GM23338 (cell line): Measurements from ENCODE around the gene APOL3. TPM values are rescaled to one million over a fixed set of nuclear protein-coding genes. Genes with fewer than 3 reads are reported as not detected.

Experiments used
- ATAC-seq: fragments of 200-7000 bp; cut with Tn5 transposase; 3 replicates; pipeline ENCODE4 v1.9.1; 2020
- DNase-seq: peaks from one replicate; pipeline ENCODE4 v3.0.0-alpha.2; 2015; ENCODE audit warnings: low spot score
- H2AFZ ChIP-seq: fragments of 200-600 bp; sonication (generic); 2 replicates; pipeline ENCODE4 v1.8.0; 2016; ENCODE audit warnings: antibody characterized with exemption, mild to moderate bottlenecking, moderate library complexity
- H3F3A ChIP-seq: fragments of 200-600 bp; sonication (generic); replicated peaks from 2 replicates; pipeline ENCODE4 v1.8.0; 2017; ENCODE audit warnings: antibody characterized with exemption, mixed run types, low read depth
- H3K27ac ChIP-seq: fragments of 200-600 bp; sonication (generic); 2 replicates; pipeline ENCODE4 v1.6.1; 2016; ENCODE audit warnings: low read depth
- H3K27me3 ChIP-seq: fragments of 200-600 bp; sonication (generic); 2 replicates; pipeline ENCODE4 v1.8.0; 2016; ENCODE audit warnings: mild to moderate bottlenecking, mixed run types, moderate library complexity; ENCODE audit not compliant: insufficient read depth
- H3K36me3 ChIP-seq: fragments of 200-600 bp; sonication (generic); 2 replicates; pipeline ENCODE4 v1.8.0; 2016; ENCODE audit warnings: mild to moderate bottlenecking; ENCODE audit not compliant: insufficient read depth
- H3K4me1 ChIP-seq: fragments of 200-600 bp; sonication (generic); 2 replicates; pipeline ENCODE4 v1.8.0; 2016; ENCODE audit warnings: mild to moderate bottlenecking, moderate library complexity; ENCODE audit not compliant: insufficient read depth
- H3K4me2 ChIP-seq: fragments of 200-600 bp; sonication (generic); 2 replicates; pipeline ENCODE4 v1.7.1; 2017; ENCODE audit warnings: mixed run types
- H3K4me3 ChIP-seq: fragments of 200-600 bp; sonication (generic); 2 replicates; pipeline ENCODE4 v1.6.1; 2016; ENCODE audit warnings: mixed run types
- H3K79me2 ChIP-seq: fragments of 200-600 bp; sonication (generic); replicated peaks from 2 replicates; pipeline ENCODE4 v1.8.0; 2017; ENCODE audit warnings: mild to moderate bottlenecking; ENCODE audit not compliant: insufficient read depth
- H3K9me2 ChIP-seq: fragments of 200-600 bp; sonication (generic); 2 replicates; pipeline ENCODE4 v1.8.0; 2017; ENCODE audit not compliant: insufficient read depth
- H4K20me1 ChIP-seq: fragments of 200-600 bp; sonication (generic); replicated peaks from 2 replicates; pipeline ENCODE4 v1.8.0; 2017; ENCODE audit warnings: mild to moderate bottlenecking; ENCODE audit not compliant: insufficient read depth
- H3K27ac Mint-ChIP-seq: 2 replicates; pipeline ENCODE4 v1.8.0; 2020; ENCODE audit warnings: inconsistent platforms, mild to moderate bottlenecking, moderate library complexity, mixed read lengths
- H3K27me3 Mint-ChIP-seq: 3 replicates; pipeline ENCODE4 v1.8.0; 2022; ENCODE audit warnings: low read depth, mild to moderate bottlenecking, moderate library complexity, mixed read lengths, inconsistent platforms; ENCODE audit not compliant: insufficient read depth, poor library complexity
- H3K36me3 Mint-ChIP-seq: 3 replicates; pipeline ENCODE4 v1.8.0; 2021; ENCODE audit warnings: low read depth, mild to moderate bottlenecking, inconsistent platforms, moderate library complexity, mixed read lengths
- H3K4me1 Mint-ChIP-seq: 3 replicates; pipeline ENCODE4 v1.8.0; 2020; ENCODE audit warnings: mild to moderate bottlenecking, inconsistent platforms, mixed read lengths
- H3K4me3 Mint-ChIP-seq: 3 replicates; pipeline ENCODE4 v1.8.0; 2021; ENCODE audit warnings: moderate library complexity, mild to moderate bottlenecking, inconsistent platforms, mixed read lengths
- H3K9me3 Mint-ChIP-seq: 3 replicates; pipeline ENCODE4 v1.8.0; 2020; ENCODE audit warnings: moderate library complexity, mild to moderate bottlenecking, inconsistent platforms, mixed read lengths
- CREB1 ChIP-seq: fragments of 250-450 bp; sonication (Bioruptor Pico); IDR thresholded peaks from 2 replicates; pipeline ENCODE4 v1.5.0; 2020; ENCODE audit warnings: low read depth, mild to moderate bottlenecking, moderate library complexity
- EZH2 ChIP-seq: fragments of 200-600 bp; sonication (generic); IDR thresholded peaks from one replicate; pipeline ENCODE4 v1.8.0; 2017; ENCODE audit warnings: antibody characterized with exemption, mild to moderate bottlenecking, low read depth; ENCODE audit not compliant: unreplicated experiment
- EZH2phosphoT487 ChIP-seq: fragments of 200-600 bp; sonication (generic); IDR thresholded peaks from one replicate; pipeline ENCODE4 v1.8.1; 2018; ENCODE audit warnings: antibody characterized with exemption; ENCODE audit not compliant: unreplicated experiment
- JUNB ChIP-seq: IDR thresholded peaks from one replicate; pipeline ENCODE4 v1.6.1; 2016; ENCODE audit warnings: antibody characterized with exemption; ENCODE audit not compliant: unreplicated experiment
- NANOG ChIP-seq: IDR thresholded peaks from 2 replicates; pipeline ENCODE4 v1.6.1; 2016; ENCODE audit warnings: antibody characterized with exemption, borderline replicate concordance
- POLR2AphosphoS5 ChIP-seq: IDR thresholded peaks from 2 replicates; pipeline ENCODE4 v1.6.1; 2016; ENCODE audit warnings: antibody characterized with exemption, low read depth
- REST ChIP-seq: IDR thresholded peaks from one replicate; pipeline ENCODE4 v1.6.1; 2018; ENCODE audit warnings: antibody characterized with exemption; ENCODE audit not compliant: unreplicated experiment
- STAT1 ChIP-seq: IDR thresholded peaks from one replicate; pipeline ENCODE4 v1.6.1; 2016; ENCODE audit warnings: antibody characterized with exemption; ENCODE audit not compliant: unreplicated experiment
- ZNF114 ChIP-seq: fragments of 250-450 bp; sonication (Bioruptor Pico); IDR thresholded peaks from 2 replicates; pipeline ENCODE4 v1.5.0; 2020; ENCODE audit warnings: mild to moderate bottlenecking, moderate library complexity
- ZNF331 ChIP-seq: fragments of 250-450 bp; sonication (Bioruptor Pico); IDR thresholded peaks from 2 replicates; pipeline ENCODE4 v1.5.0; 2020; ENCODE audit warnings: low read depth, mild to moderate bottlenecking, moderate library complexity
- polyA plus RNA-seq: library from polyadenylated mRNA; unstranded; fragments of >200 nt; fragmentation: Nextera tagmentation; extraction: Ambion mirVana; gene quantifications from 2 replicates; pipeline ENCODE4 v1.2.1, GENCODE V29; 2016
- total RNA-seq: library from RNA; depleted of rRNA; stranded (reverse); fragments of >200 nt; shearing (Covaris generic); gene quantifications from 2 replicates; pipeline ENCODE4 v1.2.3, GENCODE V29; 2014
- TF ChIP-seq, protein P1 (sequence below), 2 experiments: fragments of 200-600 bp in 1 of 2; sonication (generic) in 1 of 2; conservative IDR thresholded peaks; 2 replicates each; pipeline versions ENCODE4 v1.5.1 to v1.6.1; 2016 to 2017; ENCODE audit warnings: antibody characterized with exemption in 2 of 2, low read depth in 2 of 2, mild to moderate bottlenecking in 2 of 2, moderate library complexity in 1 of 2
- TF ChIP-seq, protein P2 (sequence below): IDR thresholded peaks from 2 replicates; pipeline ENCODE4 v1.6.1; 2016; ENCODE audit warnings: antibody characterized with exemption
- TF ChIP-seq, protein P3 (sequence below): fragments of 250-450 bp; sonication (Bioruptor Pico); IDR thresholded peaks from 2 replicates; pipeline ENCODE4 v1.5.0; 2020; ENCODE audit warnings: mild to moderate bottlenecking, moderate library complexity

The APOL3 gene
- total and polyA plus RNA-seq, 2 experiments from 2014 or later, result not detected

GRCh38 chr22:36155702-36156101 lies 4.9 kb downstream of the APOL3 start:
- ATAC-seq, result no peak
- peaks cover 28% of the 10 kb centered on the region for H3K4me1 Mint-ChIP-seq
- H3K27me3 ChIP-seq, result no peaks in the 10 kb centered on the region

More at GRCh38 chr22:36155702-36156101, 4.9 kb downstream of the APOL3 start:
- Mint-ChIP-seq H3K27me3 (peaks cover 14% of the 10 kb centered on the region), H3K9me3 (peaks cover 6% of the 10 kb centered on the region; the same call in 2 of the 3 replicates), H3K27ac (no peak overlapping the region), H3K4me3 (no peak overlapping the region), H3K36me3 (no peaks in the 10 kb centered on the region)
- Histone ChIP-seq H3K4me1 (peaks cover 17% of the 10 kb centered on the region; the same call in 1 of the 2 replicates), H2AFZ (no peak overlapping the region), H3K36me3 (no peaks in the 10 kb centered on the region), H3F3A (no peaks in the 10 kb centered on the region), H3K9me2 (no peaks in the 10 kb centered on the region), H4K20me1 (no peaks in the 10 kb centered on the region), H3K27ac (no peak overlapping the region), H3K4me2 (no peak overlapping the region), H3K79me2 (no peaks in the 10 kb centered on the region), H3K4me3 (no peak overlapping the region)
- TF ChIP-seq ZNF331 (CRISPR knock-in tag), result no peak
- no peak for TF ChIP-seq CREB1 (CRISPR knock-in tag)
- TF ChIP-seq, protein P1, sequence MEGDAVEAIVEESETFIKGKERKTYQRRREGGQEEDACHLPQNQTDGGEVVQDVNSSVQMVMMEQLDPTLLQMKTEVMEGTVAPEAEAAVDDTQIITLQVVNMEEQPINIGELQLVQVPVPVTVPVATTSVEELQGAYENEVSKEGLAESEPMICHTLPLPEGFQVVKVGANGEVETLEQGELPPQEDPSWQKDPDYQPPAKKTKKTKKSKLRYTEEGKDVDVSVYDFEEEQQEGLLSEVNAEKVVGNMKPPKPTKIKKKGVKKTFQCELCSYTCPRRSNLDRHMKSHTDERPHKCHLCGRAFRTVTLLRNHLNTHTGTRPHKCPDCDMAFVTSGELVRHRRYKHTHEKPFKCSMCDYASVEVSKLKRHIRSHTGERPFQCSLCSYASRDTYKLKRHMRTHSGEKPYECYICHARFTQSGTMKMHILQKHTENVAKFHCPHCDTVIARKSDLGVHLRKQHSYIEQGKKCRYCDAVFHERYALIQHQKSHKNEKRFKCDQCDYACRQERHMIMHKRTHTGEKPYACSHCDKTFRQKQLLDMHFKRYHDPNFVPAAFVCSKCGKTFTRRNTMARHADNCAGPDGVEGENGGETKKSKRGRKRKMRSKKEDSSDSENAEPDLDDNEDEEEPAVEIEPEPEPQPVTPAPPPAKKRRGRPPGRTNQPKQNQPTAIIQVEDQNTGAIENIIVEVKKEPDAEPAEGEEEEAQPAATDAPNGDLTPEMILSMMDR (conservative IDR thresholded peaks at IDR 0.05; ENCODE audit: low read depth in 2 of 2), result no peak
- TF ChIP-seq, protein P2, sequence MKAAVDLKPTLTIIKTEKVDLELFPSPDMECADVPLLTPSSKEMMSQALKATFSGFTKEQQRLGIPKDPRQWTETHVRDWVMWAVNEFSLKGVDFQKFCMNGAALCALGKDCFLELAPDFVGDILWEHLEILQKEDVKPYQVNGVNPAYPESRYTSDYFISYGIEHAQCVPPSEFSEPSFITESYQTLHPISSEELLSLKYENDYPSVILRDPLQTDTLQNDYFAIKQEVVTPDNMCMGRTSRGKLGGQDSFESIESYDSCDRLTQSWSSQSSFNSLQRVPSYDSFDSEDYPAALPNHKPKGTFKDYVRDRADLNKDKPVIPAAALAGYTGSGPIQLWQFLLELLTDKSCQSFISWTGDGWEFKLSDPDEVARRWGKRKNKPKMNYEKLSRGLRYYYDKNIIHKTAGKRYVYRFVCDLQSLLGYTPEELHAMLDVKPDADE, result no peak
- no peak for TF ChIP-seq EZH2
- no peak for TF ChIP-seq ZNF114 (CRISPR knock-in tag)
- TF ChIP-seq, protein P3, sequence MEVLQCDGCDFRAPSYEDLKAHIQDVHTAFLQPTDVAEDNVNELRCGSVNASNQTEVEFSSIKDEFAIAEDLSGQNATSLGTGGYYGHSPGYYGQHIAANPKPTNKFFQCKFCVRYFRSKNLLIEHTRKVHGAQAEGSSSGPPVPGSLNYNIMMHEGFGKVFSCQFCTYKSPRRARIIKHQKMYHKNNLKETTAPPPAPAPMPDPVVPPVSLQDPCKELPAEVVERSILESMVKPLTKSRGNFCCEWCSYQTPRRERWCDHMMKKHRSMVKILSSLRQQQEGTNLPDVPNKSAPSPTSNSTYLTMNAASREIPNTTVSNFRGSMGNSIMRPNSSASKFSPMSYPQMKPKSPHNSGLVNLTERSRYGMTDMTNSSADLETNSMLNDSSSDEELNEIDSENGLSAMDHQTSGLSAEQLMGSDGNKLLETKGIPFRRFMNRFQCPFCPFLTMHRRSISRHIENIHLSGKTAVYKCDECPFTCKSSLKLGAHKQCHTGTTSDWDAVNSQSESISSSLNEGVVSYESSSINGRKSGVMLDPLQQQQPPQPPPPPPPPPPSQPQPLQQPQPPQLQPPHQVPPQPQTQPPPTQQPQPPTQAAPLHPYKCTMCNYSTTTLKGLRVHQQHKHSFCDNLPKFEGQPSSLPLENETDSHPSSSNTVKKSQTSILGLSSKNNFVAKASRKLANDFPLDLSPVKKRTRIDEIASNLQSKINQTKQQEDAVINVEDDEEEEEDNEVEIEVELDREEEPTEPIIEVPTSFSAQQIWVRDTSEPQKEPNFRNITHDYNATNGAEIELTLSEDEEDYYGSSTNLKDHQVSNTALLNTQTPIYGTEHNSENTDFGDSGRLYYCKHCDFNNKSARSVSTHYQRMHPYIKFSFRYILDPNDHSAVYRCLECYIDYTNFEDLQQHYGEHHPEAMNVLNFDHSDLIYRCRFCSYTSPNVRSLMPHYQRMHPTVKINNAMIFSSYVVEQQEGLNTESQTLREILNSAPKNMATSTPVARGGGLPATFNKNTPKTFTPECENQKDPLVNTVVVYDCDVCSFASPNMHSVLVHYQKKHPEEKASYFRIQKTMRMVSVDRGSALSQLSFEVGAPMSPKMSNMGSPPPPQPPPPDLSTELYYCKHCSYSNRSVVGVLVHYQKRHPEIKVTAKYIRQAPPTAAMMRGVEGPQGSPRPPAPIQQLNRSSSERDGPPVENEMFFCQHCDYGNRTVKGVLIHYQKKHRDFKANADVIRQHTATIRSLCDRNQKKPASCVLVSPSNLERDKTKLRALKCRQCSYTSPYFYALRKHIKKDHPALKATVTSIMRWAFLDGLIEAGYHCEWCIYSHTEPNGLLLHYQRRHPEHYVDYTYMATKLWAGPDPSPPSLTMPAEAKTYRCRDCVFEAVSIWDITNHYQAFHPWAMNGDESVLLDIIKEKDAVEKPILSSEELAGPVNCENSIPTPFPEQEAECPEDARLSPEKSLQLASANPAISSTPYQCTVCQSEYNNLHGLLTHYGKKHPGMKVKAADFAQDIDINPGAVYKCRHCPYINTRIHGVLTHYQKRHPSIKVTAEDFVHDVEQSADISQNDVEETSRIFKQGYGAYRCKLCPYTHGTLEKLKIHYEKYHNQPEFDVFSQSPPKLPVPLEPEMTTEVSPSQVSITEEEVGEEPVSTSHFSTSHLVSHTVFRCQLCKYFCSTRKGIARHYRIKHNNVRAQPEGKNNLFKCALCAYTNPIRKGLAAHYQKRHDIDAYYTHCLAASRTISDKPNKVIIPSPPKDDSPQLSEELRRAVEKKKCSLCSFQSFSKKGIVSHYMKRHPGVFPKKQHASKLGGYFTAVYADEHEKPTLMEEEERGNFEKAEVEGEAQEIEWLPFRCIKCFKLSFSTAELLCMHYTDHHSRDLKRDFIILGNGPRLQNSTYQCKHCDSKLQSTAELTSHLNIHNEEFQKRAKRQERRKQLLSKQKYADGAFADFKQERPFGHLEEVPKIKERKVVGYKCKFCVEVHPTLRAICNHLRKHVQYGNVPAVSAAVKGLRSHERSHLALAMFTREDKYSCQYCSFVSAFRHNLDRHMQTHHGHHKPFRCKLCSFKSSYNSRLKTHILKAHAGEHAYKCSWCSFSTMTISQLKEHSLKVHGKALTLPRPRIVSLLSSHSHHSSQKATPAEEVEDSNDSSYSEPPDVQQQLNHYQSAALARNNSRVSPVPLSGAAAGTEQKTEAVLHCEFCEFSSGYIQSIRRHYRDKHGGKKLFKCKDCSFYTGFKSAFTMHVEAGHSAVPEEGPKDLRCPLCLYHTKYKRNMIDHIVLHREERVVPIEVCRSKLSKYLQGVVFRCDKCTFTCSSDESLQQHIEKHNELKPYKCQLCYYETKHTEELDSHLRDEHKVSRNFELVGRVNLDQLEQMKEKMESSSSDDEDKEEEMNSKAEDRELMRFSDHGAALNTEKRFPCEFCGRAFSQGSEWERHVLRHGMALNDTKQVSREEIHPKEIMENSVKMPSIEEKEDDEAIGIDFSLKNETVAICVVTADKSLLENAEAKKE (CRISPR knock-in tag), result no peak
- TF ChIP-seq EZH2phosphoT487, result no peak
- no peak for TF ChIP-seq JUNB
- TF ChIP-seq NANOG, result no peak
- no peak for TF ChIP-seq REST
- TF ChIP-seq POLR2AphosphoS5, result no peak
- no peak for TF ChIP-seq STAT1
- no peak for DNase-seq
